ENCODE data around the gene ATRIP.

Gene ATRIP

GRCh38 chr3:48446425-48447193 is at the start of gene ATRIP (continued):
- TF ChIP-seq ZNF837 (tag by site-specific recombination; IDR thresholded peaks at IDR 0.05) (no peak), ZBTB26 (tag by site-specific recombination; optimal IDR thresholded peaks at IDR 0.05) (peak; percentile 90), ZNF521 (tag by site-specific recombination; IDR thresholded peaks at IDR 0.05) (no peak), ZNF555 (tag by site-specific recombination; conservative IDR thresholded peaks at IDR 0.05) (no peak), ZBTB11 (tag by site-specific recombination; conservative IDR thresholded peaks at IDR 0.05; ENCODE audit: low read depth) (0 out of 2 replicates have a peak, but pooled peaks have one; percentile 28), ZNF449 (tag by site-specific recombination; IDR thresholded peaks at IDR 0.05) (no peak), KLF10 (tag by site-specific recombination; IDR thresholded peaks at IDR 0.05) (peak; percentile 87), ZNF391 (tag by site-specific recombination; IDR thresholded peaks at IDR 0.05; ENCODE audit: borderline replicate concordance, low read depth) (peak; percentile 45; the same call in 1 of the 2 replicates), ZNF548 (tag by site-specific recombination; IDR thresholded peaks at IDR 0.05) (no peak), ZNF768 (tag by site-specific recombination; IDR thresholded peaks at IDR 0.05) (no peak), ZNF660 (tag by site-specific recombination; IDR thresholded peaks at IDR 0.05) (peak; percentile 70; the same call in 1 of the 2 replicates), MZF1 (tag by site-specific recombination; IDR thresholded peaks at IDR 0.05; ENCODE audit: borderline replicate concordance) (no peak), PBX3 (CRISPR knock-in tag; IDR thresholded peaks at IDR 0.05) (peak; percentile 58; the same call in 1 of the 2 replicates), ZNF350 (tag by site-specific recombination; IDR thresholded peaks at IDR 0.05) (no peak), ZNF626 (tag by site-specific recombination; IDR thresholded peaks at IDR 0.05) (no peak), ZNF600 (tag by site-specific recombination; IDR thresholded peaks at IDR 0.05) (0 out of 2 replicates have a peak, but pooled peaks have one; percentile 4), GLIS2 (tag by site-specific recombination; IDR thresholded peaks at IDR 0.05) (no peak), ZNF324 (tag by site-specific recombination; IDR thresholded peaks at IDR 0.05) (no peak), ZNF132 (tag by site-specific recombination; IDR thresholded peaks at IDR 0.05; ENCODE audit: borderline replicate concordance) (no peak), ZNF37A (tag by site-specific recombination; IDR thresholded peaks at IDR 0.05) (no peak), OVOL3 (tag by site-specific recombination; IDR thresholded peaks at IDR 0.05) (0 out of 2 replicates have a peak, but pooled peaks have one; percentile 18), ZNF670 (tag by site-specific recombination; IDR thresholded peaks at IDR 0.05; ENCODE audit: low read depth) (no peak), ZNF426 (tag by site-specific recombination; IDR thresholded peaks at IDR 0.05) (no peak), ZNF704 (tag by site-specific recombination; IDR thresholded peaks at IDR 0.05) (no peak), ZNF280D (tag by site-specific recombination; IDR thresholded peaks at IDR 0.05) (no peak), ZSCAN16 (tag by site-specific recombination; IDR thresholded peaks at IDR 0.05) (no peak; the same call in 1 of the 2 replicates), ZBTB8A (tag by site-specific recombination; IDR thresholded peaks at IDR 0.05) (no peak), ZSCAN30 (tag by site-specific recombination; IDR thresholded peaks at IDR 0.05) (0 out of 2 replicates have a peak, but pooled peaks have one; percentile 23)
